ENCODE results near the gene ZSWIM1.

The ZSWIM1 gene

GRCh38 chr20:45861221-45862075, 19.6 kb upstream of the ZSWIM1 start:
- TF ChIP-seq CTCF (conservative IDR thresholded peaks at IDR 0.05; ENCODE audit: control insufficient read depth, insufficient read depth, low read depth, low read length) = no peak
- H3K4me3 ChIP-seq (ENCODE audit: control insufficient read depth, low read depth, low read length) = no peak overlapping the region
- no peak for DNase-seq (ENCODE audit: low read depth)

GRCh38 chr20:45863543-45864470, 17.2 kb upstream of the ZSWIM1 start:
- DNase-seq (ENCODE audit: low read depth) = no peak
- TF ChIP-seq CTCF (conservative IDR thresholded peaks at IDR 0.05; ENCODE audit: control insufficient read depth, insufficient read depth, low read depth, low read length) = no peak
- H3K4me3 ChIP-seq (ENCODE audit: control insufficient read depth, low read depth, low read length) = no peak overlapping the region

GRCh38 chr20:45866454-45866853, 14.6 kb upstream of the ZSWIM1 start:
- no peak overlapping the region for H3K4me3 ChIP-seq (ENCODE audit: control insufficient read depth, low read depth, low read length)
- DNase-seq (ENCODE audit: low read depth) = no peak
- TF ChIP-seq CTCF (conservative IDR thresholded peaks at IDR 0.05; ENCODE audit: control insufficient read depth, insufficient read depth, low read depth, low read length) = no peak

- DNase-seq (ENCODE audit: low read depth) = no peak
- TF ChIP-seq CTCF (conservative IDR thresholded peaks at IDR 0.05; ENCODE audit: control insufficient read depth, insufficient read depth, low read depth, low read length) = no peak
- no peak overlapping the region for H3K4me3 ChIP-seq (ENCODE audit: control insufficient read depth, low read depth, low read length)
These were observed 13.8 kb upstream of the ZSWIM1 start for GRCh38 chr20:45867136-45867818.

- TF ChIP-seq CTCF (conservative IDR thresholded peaks at IDR 0.05; ENCODE audit: control insufficient read depth, insufficient read depth, low read depth, low read length) = no peak
- peak; percentile 47 for DNase-seq (ENCODE audit: low read depth)
- H3K4me3 ChIP-seq (ENCODE audit: control insufficient read depth, low read depth, low read length) = no peak overlapping the region
These were observed 13.2 kb upstream of the ZSWIM1 start for GRCh38 chr20:45867819-45868176.

- no peak overlapping the region for H3K4me3 ChIP-seq (ENCODE audit: control insufficient read depth, low read depth, low read length)
- no peak for TF ChIP-seq CTCF (conservative IDR thresholded peaks at IDR 0.05; ENCODE audit: control insufficient read depth, insufficient read depth, low read depth, low read length)
- no peak for DNase-seq (ENCODE audit: low read depth)
These were observed 8.4 kb upstream of the ZSWIM1 start for GRCh38 chr20:45872626-45873025.
